DND-41 (cell line): ENCODE data around the gene TRIOBP.

Experiments used
- ATAC-seq: fragments of 200-7000 bp; cut with Tn5 transposase; 3 replicates; pipeline ENCODE4 v1.9.1; 2021; ENCODE audit warnings: low read depth; ENCODE audit not compliant: insufficient read depth
- DNase-seq: peaks from one replicate; pipeline ENCODE4 v3.0.0-alpha.2; 2020
- H2AFZ ChIP-seq: 2 replicates; pipeline ENCODE4 v1.6.0; 2012; ENCODE audit warnings: low read depth, low read length
- H3K27ac ChIP-seq: 2 replicates; pipeline ENCODE4 v1.5.1; 2012; ENCODE audit warnings: low read length, inconsistent platforms
- H3K27me3 ChIP-seq: fragments of 200-600 bp; sonication (generic); 2 replicates; pipeline ENCODE4 v1.6.0; 2012; ENCODE audit warnings: low read length, mild to moderate bottlenecking, inconsistent platforms; ENCODE audit not compliant: insufficient read depth, poor library complexity
- H3K36me3 ChIP-seq: 2 replicates; pipeline ENCODE4 v1.5.1; 2012; ENCODE audit warnings: low read length, inconsistent platforms; ENCODE audit not compliant: insufficient read depth
- H3K4me1 ChIP-seq: 2 replicates; pipeline ENCODE4 v1.5.1; 2012; ENCODE audit warnings: mild to moderate bottlenecking, low read length; ENCODE audit not compliant: insufficient read depth
- H3K4me2 ChIP-seq: 2 replicates; pipeline ENCODE4 v1.6.0; 2012; ENCODE audit warnings: mild to moderate bottlenecking, moderate library complexity, low read length, inconsistent platforms; ENCODE audit not compliant: insufficient read depth
- H3K4me3 ChIP-seq, 2 experiments: fragments of 200-600 bp in 1 of 2; shearing (Covaris generic) in 1 of 2; 2 replicates each; pipeline ENCODE4 v1.5.1; 2012 to 2016; ENCODE audit warnings: inconsistent platforms in 2 of 2, low read length in 2 of 2, mild to moderate bottlenecking in 2 of 2, low read depth in 1 of 2, moderate library complexity in 1 of 2
- H3K79me2 ChIP-seq: 2 replicates; pipeline ENCODE4 v1.6.0; 2012; ENCODE audit warnings: low read length, inconsistent platforms; ENCODE audit not compliant: insufficient read depth
- H3K9ac ChIP-seq: 2 replicates; pipeline ENCODE4 v1.6.0; 2012; ENCODE audit warnings: low read depth, mild to moderate bottlenecking, inconsistent platforms, low read length, moderate library complexity
- H3K9me3 ChIP-seq: 2 replicates; pipeline ENCODE4 v1.5.1; 2012; ENCODE audit warnings: low read length, moderate library complexity, mild to moderate bottlenecking, inconsistent platforms; ENCODE audit not compliant: insufficient read depth, severe bottlenecking
- H4K20me1 ChIP-seq: 2 replicates; pipeline ENCODE4 v1.6.0; 2012; ENCODE audit warnings: low read length; ENCODE audit not compliant: insufficient read depth
- CTCF ChIP-seq: IDR thresholded peaks from 2 replicates; pipeline ENCODE4 v1.5.1; 2012; ENCODE audit warnings: borderline replicate concordance, low read length, moderate library complexity, mild to moderate bottlenecking; ENCODE audit not compliant: poor library complexity, severe bottlenecking; ENCODE audit errors: extremely low read depth
- EZH2 ChIP-seq: IDR thresholded peaks from 3 replicates; pipeline ENCODE4 v1.6.1; 2012; ENCODE audit warnings: borderline replicate concordance, low read depth, mild to moderate bottlenecking, moderate library complexity, low read length, inconsistent platforms; ENCODE audit not compliant: severe bottlenecking

Gene TRIOBP

GRCh38 chr22:37705205-37705604 is 8.4 kb downstream of the TRIOBP start:
- no peak for DNase-seq
- Histone ChIP-seq H3K27me3 (no peaks in the 10 kb centered on the region), H3K9ac (no peak overlapping the region), H3K9me3 (no peaks in the 10 kb centered on the region), H3K4me2 (no peak overlapping the region), H3K4me1 (no peaks in the 10 kb centered on the region), H3K79me2 (no peaks in the 10 kb centered on the region), H3K4me3 (no peak overlapping the region), H3K27ac (no peak overlapping the region), H2AFZ (no peak overlapping the region), H4K20me1 (no peaks in the 10 kb centered on the region), H3K36me3 (no peaks in the 10 kb centered on the region)
- ATAC-seq = no peak
- TF ChIP-seq EZH2 (no peak), CTCF (no peak)

GRCh38 chr22:37708580-37709444 is 12.0 kb downstream of the TRIOBP start:
- Histone ChIP-seq H3K36me3 (no peaks in the 10 kb centered on the region), H3K4me3 (no peak overlapping the region), H3K4me1 (no peaks in the 10 kb centered on the region), H3K4me2 (no peak overlapping the region), H3K9ac (no peak overlapping the region), H2AFZ (no peak overlapping the region), H3K27me3 (no peaks in the 10 kb centered on the region), H4K20me1 (no peaks in the 10 kb centered on the region), H3K9me3 (no peaks in the 10 kb centered on the region), H3K27ac (no peak overlapping the region), H3K79me2 (no peaks in the 10 kb centered on the region)
- TF ChIP-seq CTCF (no peak), EZH2 (no peak)
- no peak for DNase-seq
- no peak for ATAC-seq

GRCh38 chr22:37709445-37709765 is 12.6 kb downstream of the TRIOBP start:
- Histone ChIP-seq H3K79me2 (no peaks in the 10 kb centered on the region), H3K36me3 (no peaks in the 10 kb centered on the region), H3K27me3 (no peaks in the 10 kb centered on the region), H3K4me2 (no peak overlapping the region), H3K9me3 (no peaks in the 10 kb centered on the region), H4K20me1 (no peaks in the 10 kb centered on the region), H3K4me3 (no peak overlapping the region), H3K9ac (no peak overlapping the region), H3K27ac (no peak overlapping the region), H3K4me1 (no peaks in the 10 kb centered on the region), H2AFZ (no peak overlapping the region)
- TF ChIP-seq CTCF (no peak), EZH2 (no peak)
- no peak for ATAC-seq
- no peak for DNase-seq

GRCh38 chr22:37710675-37711074 is 13.8 kb downstream of the TRIOBP start:
- H3K4me2 ChIP-seq = no peak overlapping the region
- no peak for TF ChIP-seq CTCF
- no peak for TF ChIP-seq EZH2
- H3K36me3 ChIP-seq = no peaks in the 10 kb centered on the region
- H3K4me3 ChIP-seq = no peak overlapping the region
- H3K27ac ChIP-seq = no peak overlapping the region
- H3K79me2 ChIP-seq = no peaks in the 10 kb centered on the region
- ATAC-seq (no peak), DNase-seq (no peak)
- no peaks in the 10 kb centered on the region for H3K9me3 ChIP-seq
- H4K20me1 ChIP-seq = no peaks in the 10 kb centered on the region
- no peaks in the 10 kb centered on the region for H3K27me3 ChIP-seq
- no peak overlapping the region for H2AFZ ChIP-seq
- H3K4me1 ChIP-seq = no peaks in the 10 kb centered on the region
- no peak overlapping the region for H3K9ac ChIP-seq
